Suprapubic skin (tissue), 3 donors: Measurements from ENCODE around the gene NGB.

Experiments used
- EP300 ChIP-seq: sonication (generic); formaldehyde crosslinking; IDR thresholded peaks from one replicate; pipeline ENCODE4 v1.6.1; 2017; ENCODE audit warnings: antibody characterized with exemption
- TF ChIP-seq, protein P1 (sequence below), 2 donors: fragments of 200-600 bp in 1 of 2; fragments of 450-650 bp in 1 of 2; sonication (generic) in 1 of 2; IDR thresholded peaks; one replicate each; pipeline ENCODE4 v1.5.1; 2016 to 2019; ENCODE audit warnings: antibody characterized with exemption in 2 of 2, mild to moderate bottlenecking in 1 of 2, moderate library complexity in 1 of 2

DNA sequence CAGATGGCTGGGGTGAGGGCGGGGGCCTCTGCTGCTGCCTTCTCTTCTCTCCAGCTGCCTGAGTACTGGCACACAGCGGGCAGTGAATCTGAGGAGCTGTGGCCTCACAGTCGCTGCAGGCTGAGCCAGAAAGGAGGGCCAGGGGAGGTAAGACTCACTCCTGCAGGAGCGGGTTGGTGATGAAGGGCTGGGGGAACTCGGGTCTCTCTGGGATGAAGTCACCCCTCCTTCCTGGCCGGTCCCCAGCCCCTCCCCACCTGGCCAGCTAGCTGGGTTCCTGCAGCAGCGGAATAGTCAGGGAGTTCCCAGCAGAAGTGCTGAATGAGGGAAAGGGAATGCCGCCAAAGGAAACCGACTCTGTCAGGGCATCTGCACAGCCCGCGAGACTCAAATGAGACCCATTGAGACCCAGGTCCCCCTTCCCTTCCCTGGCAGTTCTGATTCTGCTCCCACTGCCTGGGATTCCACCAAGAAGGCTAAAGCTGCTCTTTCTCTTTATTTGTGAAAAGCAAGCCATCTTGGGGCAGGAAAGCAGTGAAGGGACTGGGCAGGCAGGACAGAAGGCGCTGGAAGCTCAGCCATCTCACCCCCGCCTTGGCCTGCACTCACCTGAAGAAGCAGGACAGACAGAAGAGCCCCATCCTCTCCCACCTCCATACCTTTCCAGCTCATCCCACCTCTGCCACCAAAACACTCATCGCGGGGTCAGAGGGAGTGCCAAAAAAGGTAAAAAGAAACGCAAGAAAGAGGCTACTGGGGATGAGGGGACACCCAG is 5.3 kb downstream of the NGB start:
- TF ChIP-seq, protein P1, sequence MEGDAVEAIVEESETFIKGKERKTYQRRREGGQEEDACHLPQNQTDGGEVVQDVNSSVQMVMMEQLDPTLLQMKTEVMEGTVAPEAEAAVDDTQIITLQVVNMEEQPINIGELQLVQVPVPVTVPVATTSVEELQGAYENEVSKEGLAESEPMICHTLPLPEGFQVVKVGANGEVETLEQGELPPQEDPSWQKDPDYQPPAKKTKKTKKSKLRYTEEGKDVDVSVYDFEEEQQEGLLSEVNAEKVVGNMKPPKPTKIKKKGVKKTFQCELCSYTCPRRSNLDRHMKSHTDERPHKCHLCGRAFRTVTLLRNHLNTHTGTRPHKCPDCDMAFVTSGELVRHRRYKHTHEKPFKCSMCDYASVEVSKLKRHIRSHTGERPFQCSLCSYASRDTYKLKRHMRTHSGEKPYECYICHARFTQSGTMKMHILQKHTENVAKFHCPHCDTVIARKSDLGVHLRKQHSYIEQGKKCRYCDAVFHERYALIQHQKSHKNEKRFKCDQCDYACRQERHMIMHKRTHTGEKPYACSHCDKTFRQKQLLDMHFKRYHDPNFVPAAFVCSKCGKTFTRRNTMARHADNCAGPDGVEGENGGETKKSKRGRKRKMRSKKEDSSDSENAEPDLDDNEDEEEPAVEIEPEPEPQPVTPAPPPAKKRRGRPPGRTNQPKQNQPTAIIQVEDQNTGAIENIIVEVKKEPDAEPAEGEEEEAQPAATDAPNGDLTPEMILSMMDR (IDR thresholded peaks at IDR 0.05): no peak
- no peak for TF ChIP-seq EP300
